Posterior cingulate gyrus (tissue), 11 donors: ENCODE results near the gene KCNC3.

Source experiments
- DNase-seq, 10 donors: peaks; one replicate each; pipeline versions ENCODE4 v3.0.0 to v3.0.0-alpha.2; 2020 to 2021; ENCODE audit warnings: mixed read lengths in 3 of 10
- intact Hi-C: fragments of 100-400 bp; cut with DNase I; formaldehyde crosslinking; loops from one replicate; pipeline ENCODE4 v1.15.1; 2023

Gene KCNC3

GRCh38 chr19:50329146-50329925 is at the start of gene KCNC3:
TSS of gene KCNC3 (minus strand) at chr19:50329377. CDS start at chr19:50329082, 295 bp downstream.
- peak; percentile 99 to 100 (median 100) for DNase-seq
- intact Hi-C loops: loop anchor here (5.0 kb wide), 2 partner anchors 77 to 127 kb away; partner anchors contain the start of gene MYH14

- peak in 1 of 10 donors; percentile 69 for DNase-seq
- intact Hi-C loops: loop anchor here (10.0 kb wide), 1 partner anchor 546 kb away; no protein-coding TSS in a partner anchor
These were observed 49.7 kb upstream of the KCNC3 start for GRCh38 chr19:50378863-50379236.

GRCh38 chr19:50378169-50378862 is 49.1 kb upstream of the KCNC3 start:
- peak in 1 of 10 donors; percentile 71 for DNase-seq
- intact Hi-C loops: loop anchor here (10.0 kb wide), 1 partner anchor 546 kb away; no protein-coding TSS in a partner anchor

- intact Hi-C loops: loop anchor here (10.0 kb wide), 1 partner anchor 547 kb away; no protein-coding TSS in a partner anchor
These were observed 48.3 kb upstream of the KCNC3 start for GRCh38 chr19:50377517-50377916.

GRCh38 chr19:50377051-50377461 is 47.9 kb upstream of the KCNC3 start:
- peak in 1 of 10 donors; percentile 55 for DNase-seq

More at GRCh38 chr19:50377517-50377916, 48.3 kb upstream of the KCNC3 start:
- peak in 1 of 10 donors; percentile 53 for DNase-seq

GRCh38 chr19:50376166-50377050 is 47.2 kb upstream of the KCNC3 start, which contains the start of gene NR1H2:
TSS of gene NR1H2 (plus strand) at chr19:50376457. CDS start at chr19:50377606, 1,149 bp downstream.
- intact Hi-C loops: loop anchor here (10.0 kb wide), 1 partner anchor 548 kb away; no protein-coding TSS in a partner anchor
- peak; percentile 94 to 100 (median 96) for DNase-seq

More at GRCh38 chr19:50377051-50377461, 47.9 kb upstream of the KCNC3 start:
- intact Hi-C loops: loop anchor here (10.0 kb wide), 1 partner anchor 548 kb away; no protein-coding TSS in a partner anchor

GRCh38 chr19:50371914-50372475 is 42.8 kb upstream of the KCNC3 start:
- DNase-seq: peak in 1 of 10 donors; percentile 18
- intact Hi-C loops: loop anchor here (10.0 kb wide), 1 partner anchor 553 kb away; no protein-coding TSS in a partner anchor

- intact Hi-C loops: loop anchor here (1.0 kb wide), 2 partner anchors 92 to 414 kb away; no protein-coding TSS in a partner anchor
- DNase-seq: peak; percentile 76 to 97 (median 88)
These were observed 39.7 kb upstream of the KCNC3 start for GRCh38 chr19:50368649-50369570.

- intact Hi-C loops: no loop called here
- DNase-seq: peak in 1 of 10 donors; percentile 30
These were observed 36.5 kb upstream of the KCNC3 start, which contains the start of gene NAPSA for GRCh38 chr19:50365434-50366306. TSS of gene NAPSA (minus strand) at chr19:50365639. CDS start at chr19:50365621, 18 bp downstream.

- intact Hi-C loops: no loop called here
- no peak for DNase-seq
These were observed 33.7 kb upstream of the KCNC3 start for GRCh38 chr19:50362656-50363424.

- intact Hi-C loops: no loop called here
- peak in 1 of 10 donors; percentile 16 for DNase-seq
These were observed 32.8 kb upstream of the KCNC3 start for GRCh38 chr19:50362030-50362412.

- peak in 2 of 10 donors; percentile 4 to 27 for DNase-seq
- intact Hi-C loops: no loop called here
These were observed 32.3 kb upstream of the KCNC3 start for GRCh38 chr19:50361290-50362029.

- intact Hi-C loops: no loop called here
- DNase-seq: peak in 2 of 10 donors; percentile 63 to 69
These were observed 30.2 kb upstream of the KCNC3 start for GRCh38 chr19:50359328-50359818.

GRCh38 chr19:50358483-50359327 is 29.5 kb upstream of the KCNC3 start:
- intact Hi-C loops: no loop called here

More at GRCh38 chr19:50358483-50359327, 29.5 kb upstream of the KCNC3 start:
- DNase-seq: peak in 9 of 10 donors; percentile 38 to 94 (median 60)
